Fibroblast of skin of scalp (primary cell): ENCODE measurements around the gene STX17.
"Not testable (repeated sequence)": the region's sequence is repeated elsewhere in the genome, so short reads cannot be mapped to it uniquely, and the experiment has no call there.

Experiments
- DNase-seq: peaks from one replicate; pipeline ENCODE4 v3.0.0-alpha.2; 2013

STX17 gene

DNA sequence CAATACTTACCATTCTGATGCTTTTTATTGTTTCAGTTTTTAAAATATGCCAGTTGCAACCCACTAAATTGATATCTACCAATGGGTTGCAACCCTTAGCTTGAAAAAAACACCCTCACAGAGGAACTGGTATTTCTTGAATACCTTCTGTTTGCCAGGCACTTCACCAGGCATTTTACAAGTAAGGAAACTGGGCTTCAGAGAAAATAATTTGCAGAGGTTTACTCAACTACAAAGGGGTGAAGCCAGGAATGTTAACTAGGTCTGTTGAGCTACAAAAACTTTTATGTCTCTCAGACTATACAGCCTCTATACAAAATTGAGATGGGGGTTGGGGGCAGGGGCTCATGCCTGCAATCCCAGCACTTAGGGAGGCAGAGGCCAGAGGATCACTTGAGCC lies 65.0 kb downstream of the STX17 start:
- DNase-seq = no peak

DNA sequence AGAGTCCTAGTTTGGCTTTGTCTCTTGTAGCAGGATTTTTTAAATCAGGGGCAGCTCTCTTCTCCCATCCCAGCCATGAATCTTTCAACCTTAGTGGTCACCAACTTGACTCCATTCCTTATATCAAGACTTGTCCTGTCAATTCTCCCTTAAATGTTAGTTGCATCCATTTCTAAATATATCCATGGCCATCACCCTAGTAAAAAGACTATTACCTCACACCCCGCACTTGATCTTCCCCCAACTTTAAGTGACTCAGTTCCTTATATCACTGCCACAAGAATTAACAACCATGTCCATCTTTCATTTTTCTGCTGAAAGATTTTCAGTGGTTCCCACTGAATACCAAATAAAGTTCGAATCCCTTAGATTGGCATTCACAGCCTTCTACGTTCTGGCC lies 67.0 kb downstream of the STX17 start:
- peak; percentile 7 for DNase-seq

- DNase-seq = no peak
Measured at GRCh38 chr9:99977033-99977792, 70.8 kb downstream of the STX17 start.

DNA sequence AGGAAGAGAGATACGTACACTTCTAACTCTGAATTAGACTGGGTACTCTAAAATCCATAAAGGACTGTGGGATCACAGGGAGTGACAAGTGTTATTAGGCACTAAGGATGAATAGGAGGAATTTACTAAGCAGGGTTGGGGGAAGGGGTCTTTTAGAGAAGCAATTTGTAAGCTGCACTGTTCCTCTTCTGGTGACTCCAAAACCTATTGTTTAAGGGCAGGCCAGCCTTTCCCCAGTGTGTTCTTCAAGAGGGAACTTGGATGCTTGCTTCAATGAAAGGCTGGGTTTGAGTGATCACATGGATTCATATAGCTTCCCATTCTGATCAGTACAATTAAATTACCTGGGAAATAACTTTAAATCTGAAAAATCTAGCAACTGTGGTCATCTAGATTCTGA lies 71.8 kb downstream of the STX17 start:
- DNase-seq = no peak

DNA sequence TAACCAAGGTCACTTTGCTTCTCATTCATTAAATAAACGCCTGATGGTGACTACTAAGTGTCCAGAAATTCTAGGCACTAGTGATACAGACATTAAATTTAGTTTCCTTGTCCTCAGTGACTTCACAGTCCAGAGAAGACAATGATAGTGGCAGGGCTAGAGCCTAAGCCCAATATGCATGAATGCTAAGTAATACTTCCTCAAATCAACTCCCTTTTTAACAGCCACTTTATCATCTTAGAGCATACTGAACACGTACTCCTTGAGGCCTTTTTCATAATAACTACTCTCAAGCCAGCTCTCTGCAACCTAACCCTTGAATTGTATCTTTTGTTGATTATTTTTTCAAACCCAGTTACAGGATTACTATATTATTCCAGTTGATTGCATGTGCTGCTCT lies 74.1 kb downstream of the STX17 start:
- DNase-seq = no peak

DNA sequence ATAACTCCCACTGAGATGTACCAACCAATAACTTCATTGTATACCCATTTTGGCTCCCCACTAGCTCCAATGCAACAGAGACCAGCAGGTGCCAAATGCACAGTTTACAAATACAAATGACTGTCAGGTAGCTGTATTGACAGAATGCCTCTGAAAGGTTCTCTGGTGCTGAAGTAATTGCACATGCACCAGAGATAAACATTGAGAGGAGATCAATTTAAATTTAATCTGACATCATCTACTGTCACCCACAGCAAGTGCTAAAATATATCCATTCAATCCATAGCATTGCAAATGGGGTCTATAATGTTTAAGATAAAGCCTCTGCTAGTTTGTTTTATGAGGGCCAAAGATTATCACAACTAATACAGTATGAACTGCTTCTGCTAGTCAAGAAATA lies 80.2 kb downstream of the STX17 start:
- no peak for DNase-seq

- not testable (repeated sequence) for DNase-seq
Measured at GRCh38 chr9:99990508-99990907, 84.1 kb downstream of the STX17 start.

- no peak for DNase-seq
Measured at GRCh38 chr9:99998266-99998665, 91.8 kb downstream of the STX17 start.

- DNase-seq = no peak
Measured at GRCh38 chr9:99998866-99999265, 92.4 kb downstream of the STX17 start.

GRCh38 chr9:99999797-100000196 lies 93.3 kb downstream of the STX17 start:
- no peak for DNase-seq

DNA sequence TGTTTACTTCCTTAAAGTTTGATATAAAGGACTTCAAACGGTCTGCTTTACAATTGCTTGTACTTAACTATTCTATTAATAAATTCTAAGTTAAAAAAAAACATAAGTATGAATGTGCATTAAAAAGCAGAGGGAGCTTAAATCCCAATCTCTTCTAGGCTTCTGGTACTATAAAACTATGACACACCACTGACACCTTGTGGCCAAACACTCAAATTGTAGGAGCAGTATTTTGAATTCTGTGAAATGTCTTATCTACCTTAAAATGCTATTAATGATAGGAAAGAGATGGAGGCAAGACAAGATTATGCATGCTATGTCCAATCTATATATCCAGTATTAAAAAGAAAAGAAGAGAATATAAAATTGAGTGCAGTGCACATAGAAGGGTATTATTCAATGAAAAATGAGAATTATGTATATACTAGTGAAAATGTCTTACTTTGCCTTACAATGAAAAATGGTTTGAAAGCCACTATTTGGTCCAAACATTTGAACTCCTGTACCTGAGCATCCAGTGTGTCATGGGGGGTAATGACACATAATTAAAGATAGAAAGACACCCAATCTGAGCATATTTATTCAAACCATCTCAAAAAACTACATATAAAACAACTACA lies 104.7 kb downstream of the STX17 start:
- DNase-seq = peak; percentile 55

DNA sequence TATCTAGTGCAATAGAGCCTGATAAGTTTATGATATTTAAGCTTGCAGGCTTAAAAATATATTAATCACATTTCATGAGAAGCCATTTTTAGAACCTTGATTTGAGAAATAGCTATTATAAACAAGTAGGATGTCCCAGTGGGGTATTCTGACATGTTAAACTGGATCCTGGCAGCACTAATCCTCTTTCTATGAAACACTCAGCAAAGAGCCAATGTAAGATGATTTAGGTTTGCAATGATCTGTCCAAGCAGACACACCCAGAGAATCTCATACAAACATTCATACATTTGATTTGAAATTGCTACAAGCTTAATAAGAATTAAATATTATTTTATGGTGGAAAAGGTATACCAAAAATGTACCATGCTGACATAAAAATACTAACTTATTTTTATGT lies 105.8 kb downstream of the STX17 start:
- DNase-seq = no peak

GRCh38 chr9:100013573-100013972 lies 107.1 kb downstream of the STX17 start:
- peak; percentile 5 for DNase-seq

GRCh38 chr9:100014846-100015245 lies 108.4 kb downstream of the STX17 start:
- DNase-seq = no peak

GRCh38 chr9:100019541-100019940 lies 113.1 kb downstream of the STX17 start:
- no peak for DNase-seq
